Measurements from ENCODE around the gene GPR132.

DNA sequence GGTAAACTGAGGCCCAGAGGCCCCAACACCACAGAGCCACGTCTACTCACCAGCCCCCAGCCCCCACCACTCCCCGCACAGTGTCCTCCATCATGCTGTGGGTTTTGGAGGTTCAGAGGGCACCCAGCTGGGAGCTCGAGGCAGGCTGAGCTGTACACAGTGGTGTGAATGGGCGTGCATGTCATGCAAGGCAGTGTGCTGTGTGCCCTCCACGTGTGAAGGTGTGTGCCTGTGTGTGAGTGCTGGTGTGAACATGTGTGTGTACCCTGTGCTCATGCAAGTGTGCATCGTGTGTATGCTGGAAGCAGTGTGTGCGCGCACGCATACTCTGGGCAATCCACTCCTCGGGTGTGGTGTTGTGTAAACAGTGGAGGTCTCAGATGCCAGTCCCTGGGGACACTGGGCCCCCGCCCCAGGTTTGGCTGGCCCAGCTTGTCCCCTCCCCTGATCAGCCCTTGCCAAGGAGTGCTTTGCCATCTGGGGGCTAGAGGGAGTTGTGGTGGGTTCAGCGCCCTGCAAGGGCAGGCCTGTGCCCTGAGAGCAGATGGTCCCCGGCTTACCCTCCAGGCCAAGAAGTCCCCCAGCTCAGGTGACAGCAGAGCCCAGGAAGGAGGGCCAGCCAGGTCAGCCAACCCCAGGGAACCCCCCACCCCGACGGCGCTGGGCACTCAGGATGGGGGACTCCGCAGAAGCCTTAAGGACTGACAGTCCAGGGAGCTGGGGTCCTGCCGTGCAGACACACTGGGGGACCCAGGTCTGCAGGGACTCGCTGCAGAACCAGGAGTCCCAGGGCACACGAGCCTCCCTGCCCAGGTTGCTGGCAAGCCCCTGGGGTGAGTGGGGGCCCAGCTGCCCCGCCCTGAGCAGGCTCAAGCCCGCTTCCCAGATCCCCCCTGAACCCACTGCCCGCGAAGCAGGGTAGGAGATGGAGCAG is 23.8 kb upstream of the GPR132 start:
- no peak for TF ChIP-seq CTCF (IDR thresholded peaks at IDR 0.05)
- TF ChIP-seq SIN3A (IDR thresholded peaks at IDR 0.05; ENCODE audit: borderline replicate concordance, insufficient read depth, low read depth, low read length): no peak
